Upper lobe of right lung (tissue), 1 donor: ENCODE data around the gene AP5B1. TPM values are rescaled to one million over a fixed set of nuclear protein-coding genes. Genes with fewer than 3 reads are reported as not detected.

ENCODE experiments used
- ATAC-seq: fragments of 200-7000 bp; cut with Tn5 transposase; one replicate; pipeline ENCODE4 v1.9.1; 2020; ENCODE audit warnings: mild to moderate bottlenecking, moderate library complexity
- DNase-seq: peaks from one replicate; pipeline ENCODE4 v3.0.0-alpha.2; 2020
- H3K27ac ChIP-seq: fragments of 200-600 bp; one replicate; pipeline ENCODE4 v1.8.0; 2022
- H3K27me3 ChIP-seq: fragments of 200-600 bp; one replicate; pipeline ENCODE4 v1.8.0; 2022; ENCODE audit warnings: mild to moderate bottlenecking
- H3K36me3 ChIP-seq: fragments of 200-600 bp; one replicate; pipeline ENCODE4 v1.8.0; 2022
- H3K4me1 ChIP-seq: fragments of 200-600 bp; one replicate; pipeline ENCODE4 v1.8.0; 2022
- H3K4me3 ChIP-seq: fragments of 200-600 bp; one replicate; pipeline ENCODE4 v1.8.0; 2022; ENCODE audit warnings: mild to moderate bottlenecking
- H3K9me3 ChIP-seq: fragments of 200-600 bp; one replicate; pipeline ENCODE4 v1.8.0; 2022
- intact Hi-C: fragments of 100-400 bp; cut with DNase I; formaldehyde crosslinking; loops from one replicate; pipeline ENCODE4 v1.11.0; 2022
- total RNA-seq: library from RNA; stranded (reverse); fragmentation: NEBNext Ultra II Directional; extraction: Animal tissue kit (Norgen Biotek cat#: 25700); gene quantifications from one replicate; pipeline ENCODE4 v1.2.1, GENCODE V29; 2021
- TF ChIP-seq, protein P1 (sequence below): fragments of 200-600 bp; IDR thresholded peaks from one replicate; pipeline ENCODE4 v1.8.0; 2022; ENCODE audit warnings: antibody characterized with exemption
- donor health status: DM: no; HTN: yes; CAD: no; lungs with severe emphysema.

AP5B1 gene
- total RNA-seq, 1 donor from 2014 or later = 35.6 TPM

DNA sequence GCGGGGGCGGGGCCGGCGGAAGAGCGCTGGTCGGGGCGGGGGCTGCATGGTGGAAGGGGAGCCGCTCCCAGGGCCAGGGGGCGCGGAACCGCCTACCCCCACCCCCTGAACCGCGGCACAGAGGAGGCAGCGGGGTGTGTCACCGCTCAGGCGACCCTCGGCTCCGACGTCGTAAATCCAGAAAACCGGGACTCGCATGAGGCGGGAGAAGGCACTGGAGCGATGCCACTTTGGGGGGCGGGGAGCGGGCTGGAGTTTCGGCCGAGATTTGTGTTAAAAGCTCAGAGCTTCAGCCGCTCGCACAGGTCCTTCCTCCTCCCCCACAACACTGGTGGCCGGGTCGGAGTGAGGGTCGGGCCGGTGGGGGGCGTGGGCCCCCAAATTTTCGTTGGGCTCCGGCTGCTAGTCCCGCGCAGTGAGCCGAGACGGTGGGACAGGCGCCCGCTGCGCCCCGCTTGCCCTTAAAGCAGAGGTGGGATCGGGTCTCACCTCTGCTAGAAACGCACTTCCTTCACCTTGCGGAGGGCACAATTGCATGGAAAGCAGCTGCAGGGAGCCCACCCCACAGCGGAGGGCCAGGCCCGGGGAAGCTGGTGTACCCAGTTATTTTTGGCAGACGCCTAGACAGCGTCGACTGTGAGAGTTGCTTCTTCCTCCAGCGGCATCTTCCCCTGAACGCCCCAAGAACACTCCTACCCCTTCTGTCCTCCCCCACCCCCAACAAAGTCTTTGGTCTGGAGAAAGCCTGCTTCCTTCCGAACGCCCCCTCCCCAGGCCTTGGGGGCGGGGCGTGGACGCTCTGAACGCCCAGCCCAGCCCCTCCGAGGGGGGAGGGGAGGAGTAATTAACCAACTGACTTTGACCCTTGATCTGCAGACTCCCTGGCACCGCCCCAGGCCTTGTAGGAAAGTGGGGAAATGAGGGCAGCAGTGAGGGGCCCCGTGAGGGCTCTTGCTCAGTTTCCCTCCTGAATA, 7.2 kb upstream of the AP5B1 start:
- Histone ChIP-seq H3K9me3 (no peaks in the 10 kb centered on the region), H3K4me1 (peaks cover 14% of the 10 kb centered on the region), H3K27me3 (peaks cover 25% of the 10 kb centered on the region), H3K4me3 (peak overlapping the region; percentile 39), H3K36me3 (no peaks in the 10 kb centered on the region), H3K27ac (no peak overlapping the region)
- TF ChIP-seq, protein P1, sequence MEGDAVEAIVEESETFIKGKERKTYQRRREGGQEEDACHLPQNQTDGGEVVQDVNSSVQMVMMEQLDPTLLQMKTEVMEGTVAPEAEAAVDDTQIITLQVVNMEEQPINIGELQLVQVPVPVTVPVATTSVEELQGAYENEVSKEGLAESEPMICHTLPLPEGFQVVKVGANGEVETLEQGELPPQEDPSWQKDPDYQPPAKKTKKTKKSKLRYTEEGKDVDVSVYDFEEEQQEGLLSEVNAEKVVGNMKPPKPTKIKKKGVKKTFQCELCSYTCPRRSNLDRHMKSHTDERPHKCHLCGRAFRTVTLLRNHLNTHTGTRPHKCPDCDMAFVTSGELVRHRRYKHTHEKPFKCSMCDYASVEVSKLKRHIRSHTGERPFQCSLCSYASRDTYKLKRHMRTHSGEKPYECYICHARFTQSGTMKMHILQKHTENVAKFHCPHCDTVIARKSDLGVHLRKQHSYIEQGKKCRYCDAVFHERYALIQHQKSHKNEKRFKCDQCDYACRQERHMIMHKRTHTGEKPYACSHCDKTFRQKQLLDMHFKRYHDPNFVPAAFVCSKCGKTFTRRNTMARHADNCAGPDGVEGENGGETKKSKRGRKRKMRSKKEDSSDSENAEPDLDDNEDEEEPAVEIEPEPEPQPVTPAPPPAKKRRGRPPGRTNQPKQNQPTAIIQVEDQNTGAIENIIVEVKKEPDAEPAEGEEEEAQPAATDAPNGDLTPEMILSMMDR = no peak
- ATAC-seq (no peak), DNase-seq (no peak)
- intact Hi-C loops = no loop called here

DNA sequence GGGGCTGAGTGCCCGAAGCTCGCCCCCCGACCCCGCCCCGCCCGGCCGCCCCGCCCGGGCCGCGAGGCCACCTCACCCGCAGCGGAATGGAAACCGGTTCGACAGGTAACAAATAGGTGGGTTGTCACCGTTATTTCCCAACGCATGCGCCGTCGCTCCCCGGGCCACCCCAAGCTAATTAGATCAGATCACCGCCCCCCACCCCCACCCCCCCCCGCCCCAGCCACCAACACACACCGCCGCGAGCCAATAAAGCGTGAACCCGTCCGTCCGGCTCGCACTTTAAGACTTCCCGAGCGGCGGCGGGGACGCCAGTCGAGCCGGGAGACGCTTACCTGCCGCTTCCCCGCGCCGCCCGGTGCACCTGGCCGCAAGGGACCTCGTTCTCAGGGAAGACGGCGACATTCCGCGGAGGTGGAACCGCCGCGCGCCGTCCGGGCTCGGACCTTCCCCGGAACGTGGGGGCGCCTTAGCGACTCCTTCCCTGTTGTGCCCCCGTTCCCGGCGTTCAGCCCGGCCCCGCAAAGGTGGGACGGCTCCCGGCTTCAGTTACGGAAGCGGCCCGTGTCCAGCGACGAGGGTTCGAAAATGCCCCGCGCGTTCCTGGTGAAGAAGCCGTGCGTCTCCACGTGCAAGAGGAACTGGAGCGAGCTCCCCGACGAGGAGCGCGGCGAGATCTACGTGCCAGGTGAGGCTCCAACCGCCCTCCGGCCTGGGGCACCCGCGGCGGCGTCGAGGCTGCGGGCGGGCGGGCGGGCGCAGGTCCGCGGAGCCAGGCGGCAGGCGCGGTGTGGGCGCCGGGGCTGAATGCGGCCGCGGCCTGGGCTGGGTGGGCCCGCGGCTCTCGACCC, 6.2 kb upstream of the AP5B1 start, which contains the start of gene OVOL1:
Gene OVOL1, plus strand, starts transcription at position 278 of the 851 bp plus-strand sequence. Its CDS starts 311 bp downstream, at position 589.
- Histone ChIP-seq H3K27me3 (peaks cover 25% of the 10 kb centered on the region), H3K27ac (no peak within 1 kb of the TSS), H3K9me3 (no peaks in the 10 kb centered on the region), H3K36me3 (no peaks in the 10 kb centered on the region), H3K4me1 (peaks cover 14% of the 10 kb centered on the region), H3K4me3 (peak within 1 kb of the TSS; percentile 46)
- TF ChIP-seq, protein P1 = no peak
- DNase-seq = peak; percentile 91
- ATAC-seq = peak; percentile 64
- intact Hi-C loops = no loop called here

DNA sequence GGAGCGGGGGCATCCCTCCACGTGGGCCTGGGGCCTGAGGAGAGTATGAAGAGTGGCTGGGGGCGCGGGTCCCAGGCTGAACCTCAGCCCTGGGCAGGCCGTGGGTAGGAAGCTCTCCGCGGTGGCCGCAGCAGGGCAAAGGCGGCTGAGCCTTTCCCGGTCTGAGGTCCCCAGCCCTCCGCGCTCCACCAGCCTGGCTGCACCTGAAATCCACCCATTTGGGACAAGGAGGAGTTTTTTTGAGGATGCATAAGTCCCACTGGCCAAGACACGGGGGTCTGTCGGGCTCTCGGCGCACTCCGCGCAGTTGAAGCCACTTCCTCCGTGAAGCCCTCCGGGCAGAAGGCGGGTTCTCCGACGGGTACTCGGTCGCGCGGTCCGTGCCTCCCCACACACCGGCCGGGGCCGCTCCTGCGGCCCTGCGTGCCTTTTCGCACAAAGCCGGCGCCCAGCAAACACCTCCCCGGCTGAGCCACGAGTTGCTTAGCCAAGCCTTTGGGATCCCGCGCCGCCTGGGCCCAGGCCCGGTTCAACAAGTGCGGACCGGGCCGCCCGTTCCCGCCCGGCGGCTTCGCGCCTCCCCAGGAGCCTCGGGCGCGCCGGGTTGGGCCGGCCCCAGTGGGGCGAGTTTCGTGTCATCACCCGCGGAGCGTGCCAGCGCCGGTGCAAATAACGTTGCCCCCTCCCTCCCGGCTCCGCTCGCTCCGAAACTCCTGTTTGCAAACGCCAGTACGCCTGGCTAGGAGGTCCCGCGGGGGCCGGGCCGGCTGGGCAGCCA, 5.4 kb upstream of the AP5B1 start:
- peak overlapping the region; percentile 46 for H3K4me3 ChIP-seq
- intact Hi-C loops = no loop called here
- H3K36me3 ChIP-seq = no peaks in the 10 kb centered on the region
- ATAC-seq (peak; percentile 33), DNase-seq (peak; percentile 75)
- no peak overlapping the region for H3K27ac ChIP-seq
- H3K4me1 ChIP-seq = peaks cover 14% of the 10 kb centered on the region
- peaks cover 25% of the 10 kb centered on the region for H3K27me3 ChIP-seq
- no peaks in the 10 kb centered on the region for H3K9me3 ChIP-seq
- TF ChIP-seq, protein P1 = no peak

DNA sequence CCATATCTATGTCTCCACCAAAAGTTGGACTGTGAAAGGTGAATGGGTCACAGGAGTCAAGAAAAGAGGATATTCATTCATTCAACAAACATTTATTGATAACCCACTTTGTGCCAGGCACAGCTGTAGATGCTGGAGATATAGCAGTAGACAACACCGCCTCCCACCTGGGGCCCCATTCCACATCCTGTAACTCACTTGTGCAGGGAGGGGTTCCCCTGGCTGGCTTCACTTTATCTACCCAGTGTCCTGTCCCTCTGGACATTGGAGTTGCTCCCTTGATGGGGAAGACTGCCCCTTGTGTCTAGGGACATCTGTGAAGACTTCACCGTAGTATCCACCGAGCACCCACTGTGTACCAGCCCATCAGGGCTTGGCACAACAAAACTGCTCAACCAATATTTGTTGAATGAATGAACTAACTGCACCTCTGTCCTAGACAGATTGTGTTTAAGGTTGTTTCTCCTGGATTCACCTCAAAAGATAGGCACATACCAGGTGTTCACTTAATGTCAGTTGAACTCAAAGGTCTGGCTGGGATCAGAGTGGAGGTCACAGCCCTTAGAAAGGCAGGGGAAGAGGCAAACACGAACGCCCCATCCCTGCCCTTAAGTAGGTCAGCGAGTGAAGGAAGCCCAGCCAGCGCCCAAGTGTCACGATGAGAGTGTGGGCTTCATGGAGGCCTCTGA, 4.7 kb upstream of the AP5B1 start:
- intact Hi-C loops = no loop called here
- Histone ChIP-seq H3K4me3 (no peak overlapping the region), H3K36me3 (no peaks in the 10 kb centered on the region), H3K4me1 (peaks cover 14% of the 10 kb centered on the region), H3K9me3 (no peaks in the 10 kb centered on the region), H3K27ac (no peak overlapping the region), H3K27me3 (peaks cover 25% of the 10 kb centered on the region)
- ATAC-seq (no peak), DNase-seq (no peak)
- TF ChIP-seq, protein P1 = no peak
